PC-9 (cell line): ENCODE data around the gene PARP4. TPM values are rescaled to one million over a fixed set of nuclear protein-coding genes. Genes with fewer than 3 reads are reported as not detected.
A peak's percentile ranks its signal among the peaks of the same experiment; 100 is the strongest.
"Not testable (repeated sequence)": the region's sequence is repeated elsewhere in the genome, so short reads cannot be mapped to it uniquely, and the experiment has no call there.

Experiments used
- BruUV-seq: library from RNA; stranded (reverse); fragments of 400-500 nt; replicated peaks from 2 replicates; lab custom pipeline; 2021; lab: Mats Ljungman, UMichigan
- CTCF ChIA-PET: fragments of 300-600 bp; sonication (Branson Sonifier 250); formaldehyde crosslinking; loops from one replicate; lab custom pipeline; 2022; ENCODE audit warnings: antibody characterized with exemption; lab: Charles Lee
- POLR2A ChIA-PET: fragments of 300-600 bp; sonication (Branson Sonifier 250); formaldehyde crosslinking; loops from one replicate; lab custom pipeline; 2022; ENCODE audit warnings: antibody characterized with exemption; ENCODE audit not compliant: unreplicated experiment; lab: Charles Lee
- DNase-seq, 2 experiments: peaks; one replicate each; pipeline versions ENCODE4 v3.0.0 to v3.0.0-alpha.2; 2015 to 2022; ENCODE audit warnings: mixed read lengths in 1 of 2
- H2AFZ ChIP-seq: fragments of 200-600 bp; sonication (generic); 2 replicates; pipeline ENCODE4 v1.8.1; 2017; ENCODE audit warnings: antibody characterized with exemption
- H3F3A ChIP-seq: fragments of 200-600 bp; sonication (generic); 2 replicates; pipeline ENCODE4 v1.8.1; 2017; ENCODE audit warnings: antibody characterized with exemption, mild to moderate bottlenecking, low read depth; ENCODE audit not compliant: insufficient read depth
- H3K27ac ChIP-seq: fragments of 200-600 bp; sonication (generic); 2 replicates; pipeline ENCODE4 v1.6.1; 2016; ENCODE audit warnings: mixed run types
- H3K27me3 ChIP-seq: fragments of 200-600 bp; sonication (generic); 2 replicates; pipeline ENCODE4 v1.6.1; 2016; ENCODE audit warnings: low read depth, mixed run types; ENCODE audit not compliant: insufficient read depth
- H3K36me3 ChIP-seq: fragments of 200-600 bp; sonication (generic); 2 replicates; pipeline ENCODE4 v1.6.1; 2016; ENCODE audit warnings: low read depth, mixed run types
- H3K4me1 ChIP-seq: fragments of 200-600 bp; sonication (generic); replicated peaks from 2 replicates; pipeline ENCODE4 v1.6.1; 2016; ENCODE audit warnings: mixed run types; ENCODE audit not compliant: insufficient read depth
- H3K4me2 ChIP-seq: fragments of 200-600 bp; sonication (generic); 2 replicates; pipeline ENCODE4 v1.6.1; 2017; ENCODE audit warnings: mixed run types
- H3K4me3 ChIP-seq: fragments of 200-600 bp; sonication (generic); 2 replicates; pipeline ENCODE4 v1.6.1; 2016; ENCODE audit warnings: mixed run types
- H3K79me2 ChIP-seq: fragments of 200-600 bp; sonication (generic); 2 replicates; pipeline ENCODE4 v1.6.1; 2017; ENCODE audit warnings: low read depth, mixed run types
- H3K9me2 ChIP-seq: fragments of 200-600 bp; sonication (generic); 2 replicates; pipeline ENCODE4 v1.8.1; 2017; ENCODE audit warnings: mild to moderate bottlenecking; ENCODE audit not compliant: insufficient read depth
- H3K9me3 ChIP-seq: fragments of 200-600 bp; sonication (generic); 2 replicates; pipeline ENCODE4 v1.8.1; 2016; ENCODE audit warnings: low read depth; ENCODE audit not compliant: insufficient read depth
- H4K20me1 ChIP-seq: fragments of 200-600 bp; sonication (generic); 2 replicates; pipeline ENCODE4 v1.8.1; 2017; ENCODE audit not compliant: insufficient read depth
- CTCF ChIP-seq: fragments of 200-600 bp; sonication (generic); conservative IDR thresholded peaks from 2 replicates; pipeline ENCODE4 v1.6.1; 2017; ENCODE audit warnings: mixed run types, antibody characterized with exemption, mild to moderate bottlenecking, moderate library complexity
- EZH2 ChIP-seq: fragments of 200-600 bp; sonication (generic); IDR thresholded peaks from 2 replicates; pipeline ENCODE4 v1.8.0; 2017; ENCODE audit warnings: antibody characterized with exemption, low read depth
- intact Hi-C: fragments of 100-400 bp; cut with micrococcal nuclease; formaldehyde crosslinking; loops from one replicate; pipeline ENCODE4 v1.10.0; 2022; ENCODE audit not compliant: unreplicated experiment
- total RNA-seq: library from RNA; stranded (reverse); gene quantifications from 2 replicates; pipeline ENCODE4 v1.2.3, GENCODE V29; 2021

The PARP4 gene
- total RNA-seq, 1 experiment from 2014 or later: 80.6 TPM

- CTCF ChIA-PET: no interaction called here
- H3K79me2 ChIP-seq: peaks cover 63% of the 10 kb centered on the region
- H3K4me3 ChIP-seq: peak overlapping the region; percentile 77
- 0 out of 2 replicates have a peak, but pooled peaks cover 3% of the 10 kb centered on the region for H4K20me1 ChIP-seq
- peak overlapping the region; percentile 14; the same call in 1 of the 2 replicates for H2AFZ ChIP-seq
- TF ChIP-seq EZH2 (no peak), CTCF (no peak)
- intact Hi-C loops: no loop called here
- TSS peak; percentile 51 for BruUV-seq
- H3K27ac ChIP-seq: peak overlapping the region; percentile 99
- POLR2A ChIA-PET: interaction anchor here (0.6 to 0.8 kb wide), 3 partner anchors 13 to 623 kb away, joined by 6 to 7 read pairs (median 7); no protein-coding TSS in a partner anchor
- H3K9me2 ChIP-seq: no peaks in the 10 kb centered on the region
- H3K36me3 ChIP-seq: peaks cover 24% of the 10 kb centered on the region
- H3K9me3 ChIP-seq: peaks cover 9% of the 10 kb centered on the region
- DNase-seq: peak; percentile 63 to 94
- H3K4me1 ChIP-seq: peaks cover 40% of the 10 kb centered on the region
- peak overlapping the region; percentile 89 for H3K4me2 ChIP-seq
- no peaks in the 10 kb centered on the region for H3K27me3 ChIP-seq
- peaks cover 31% of the 10 kb centered on the region for H3F3A ChIP-seq
These were observed 1.4 kb downstream of the PARP4 start for GRCh38 chr13:24511019-24511815.

- H3F3A ChIP-seq: peaks cover 65% of the 10 kb centered on the region
- TF ChIP-seq EZH2: no peak
- no peak for TF ChIP-seq CTCF
- intact Hi-C loops: no loop called here
- H3K79me2 ChIP-seq: peaks cover 88% of the 10 kb centered on the region
- no peaks in the 10 kb centered on the region for H3K9me2 ChIP-seq
- BruUV-seq: no TSS peak
- POLR2A ChIA-PET: no interaction called here
- H4K20me1 ChIP-seq: 0 out of 2 replicates have a peak, but pooled peaks cover 3% of the 10 kb centered on the region
- H3K4me1 ChIP-seq: peaks cover 65% of the 10 kb centered on the region
- H2AFZ ChIP-seq: no peak overlapping the region
- H3K4me3 ChIP-seq: no peak overlapping the region
- no peak for DNase-seq
- H3K27me3 ChIP-seq: no peaks in the 10 kb centered on the region
- H3K4me2 ChIP-seq: no peak overlapping the region
- no peak overlapping the region for H3K27ac ChIP-seq
- CTCF ChIA-PET: no interaction called here
- H3K9me3 ChIP-seq: no peaks in the 10 kb centered on the region
- peaks cover 30% of the 10 kb centered on the region for H3K36me3 ChIP-seq
These were observed 5.8 kb downstream of the PARP4 start for GRCh38 chr13:24506698-24507335.

GRCh38 chr13:24506283-24506682, 6.3 kb downstream of the PARP4 start:
- H4K20me1 ChIP-seq, H2AFZ ChIP-seq, H3K4me3 ChIP-seq, CTCF ChIA-PET, DNase-seq, H3K9me2 ChIP-seq, POLR2A ChIA-PET, BruUV-seq, H3K4me2 ChIP-seq, intact Hi-C loops, H3K9me3 ChIP-seq, H3K27ac ChIP-seq, H3K27me3 ChIP-seq: not testable (repeated sequence)
- peaks cover 65% of the 10 kb centered on the region for H3F3A ChIP-seq
- peaks cover 71% of the 10 kb centered on the region for H3K4me1 ChIP-seq
- H3K79me2 ChIP-seq: peaks cover 94% of the 10 kb centered on the region
- peaks cover 36% of the 10 kb centered on the region for H3K36me3 ChIP-seq
